Heart left ventricle (tissue), 16 donors: Measurements from ENCODE around the gene GATAD1. TPM values are rescaled to one million over a fixed set of nuclear protein-coding genes. Genes with fewer than 3 reads are reported as not detected.

ENCODE experiments used
- ATAC-seq, 4 donors: fragments of 200-7000 bp; cut with Tn5 transposase; one replicate each; pipeline ENCODE4 v1.9.1; 2020 to 2022; ENCODE audit warnings: moderate library complexity in 4 of 4, mild to moderate bottlenecking in 3 of 4, moderate number of reproducible peaks in 1 of 4
- DNase-seq, 5 donors: peaks; one replicate each; pipeline ENCODE4 v3.0.0-alpha.2; 2020
- H3K27ac ChIP-seq, 12 donors: fragments of 200-600 bp; sonication (generic) in 4 of 12; one replicate each; pipeline versions ENCODE4 v1.5.0 to v1.8.0; 2016 to 2022; ENCODE audit warnings: mild to moderate bottlenecking in 2 of 12
- H3K27me3 ChIP-seq, 9 donors: fragments of 200-600 bp; sonication (generic) in 2 of 9; one replicate each; pipeline versions ENCODE4 v1.5.1 to v1.8.0; 2016 to 2022; ENCODE audit warnings: mild to moderate bottlenecking in 3 of 9
- H3K36me3 ChIP-seq, 9 donors: fragments of 200-600 bp; sonication (generic) in 2 of 9; one replicate each; pipeline versions ENCODE4 v1.5.0 to v1.8.0; 2018 to 2022; ENCODE audit warnings: mild to moderate bottlenecking in 2 of 9
- H3K4me1 ChIP-seq, 12 donors: fragments of 200-600 bp; sonication (generic) in 4 of 12; one replicate each; pipeline versions ENCODE4 v1.5.0 to v1.8.0; 2016 to 2022; ENCODE audit warnings: mild to moderate bottlenecking in 3 of 12
- H3K4me3 ChIP-seq, 12 donors: fragments of 200-600 bp; sonication (generic) in 4 of 12; one replicate each; pipeline versions ENCODE4 v1.5.0 to v1.8.0; 2017 to 2022; ENCODE audit warnings: mild to moderate bottlenecking in 9 of 12, moderate library complexity in 4 of 12
- H3K9me3 ChIP-seq, 12 donors: fragments of 200-600 bp; sonication (generic) in 4 of 12; one replicate each; pipeline versions ENCODE4 v1.5.0 to v1.8.0; 2016 to 2022; ENCODE audit warnings: mild to moderate bottlenecking in 1 of 12
- CTCF ChIP-seq, 12 donors: fragments of 200-600 bp; sonication (generic) in 4 of 12; IDR thresholded peaks; one replicate each; pipeline versions ENCODE4 v1.5.0 to v1.8.0; 2018 to 2022; ENCODE audit warnings: antibody characterized with exemption in 12 of 12, mild to moderate bottlenecking in 5 of 12
- POLR2A ChIP-seq, 2 donors: fragments of 450-650 bp; IDR thresholded peaks; one replicate each; pipeline ENCODE4 v1.6.1; 2017; ENCODE audit warnings: antibody characterized with exemption in 2 of 2, mild to moderate bottlenecking in 2 of 2, moderate library complexity in 2 of 2
- WGBS, 4 donors: extraction: QIAGEN DNeasy Blood & Tissue Kit in 2 of 4; methylation state at CpG; one replicate each; pipeline versions ENCODE4 v1.1.5 to v1.1.7; 2013 to 2018; 5-methylcytosine and 5-hydroxymethylcytosine counted together
- intact Hi-C, 10 donors: fragments of 100-400 bp; cut with DNase I; formaldehyde crosslinking; loops; one replicate each; pipeline versions ENCODE4 v1.11.1 to v1.14.2; 2022
- polyA plus RNA-seq, 2 donors: library from polyadenylated mRNA; stranded (reverse); fragments of 200-250 nt; gene quantifications; one replicate each; pipeline ENCODE4 v1.2.3, GENCODE V29; 2013
- total RNA-seq, 9 donors: library from RNA; depleted of rRNA in 2 of 9; stranded (reverse); fragments of >200 nt in 2 of 9; fragmentation: NEBNext Ultra II Directional in 3 of 9; extraction: Animal tissue kit (Norgen Biotek cat#: 25700) in 3 of 9; gene quantifications; one replicate each; pipeline versions ENCODE4 v1.1.0 to v1.2.4, GENCODE V29; 2016 to 2023
- donor health status: ischemic (EF 13 %, LVEDD 7.1; RV severe dilation, severe dysfunction).
- donor health status: healthy with polysubstance abuse.
- donor health status: DM: no; HTN: yes; CAD: no.
- donor health status: DM: no; HTN: no; CAD: no.
- donor health status: ischemic (EF 25% LVEDD 6.9; RV normal size, moderate dysfunction).
- donor health status: ischemic (EF 25% LVEDD 5.7; RV mildly dilated, moderate dysfunction).
- donor health status: healthy.
- donor health status: DM: yes; HTN: yes; CAD: no.
- donor health status: ischemic (EF 35%, LVEDD 5.7; RV mildly dilated, moderate dysfunction).
- donor health status: nonischemic (EF 11% LVEDD 7.7; RV severe dilation, severe dysfunction).
- donor health status: DM: yes; HTN: yes; CAD: no.
- donor health status: PGD.
- donor health status: ischemic (EF 29% LVEDD 5.4; RV normal size, mild dysfunction).
- donor health status: nonischemic (EF 23%, LVEDD 6.1; RV moderate dilation, normal function).

GATAD1 gene
- total and polyA plus RNA-seq, 11 donors = 8.5 to 20.5 (median 13.8) TPM

GRCh38 chr7:92508946-92509345 is 61.7 kb downstream of the GATAD1 start:
- no peaks in the 10 kb centered on the region for H3K9me3 ChIP-seq
- TF ChIP-seq POLR2A (IDR thresholded peaks at IDR 0.05) (no peak), CTCF (IDR thresholded peaks at IDR 0.05) (no peak)
- DNase-seq (no peak), ATAC-seq (no peak)
- no peak overlapping the region for H3K27ac ChIP-seq
- no peaks in the 10 kb centered on the region for H3K4me1 ChIP-seq
- WGBS, 4 donors = 94 to 98% (median 95%) methylated on average over 5 of the region's 5 CpGs
- peaks cover 0 to 98% (median 57%) of the 10 kb centered on the region in 9 donors for H3K36me3 ChIP-seq
- H3K4me3 ChIP-seq = no peak overlapping the region
- no peaks in the 10 kb centered on the region for H3K27me3 ChIP-seq
- intact Hi-C loops = no loop called here

Other genes starting within 250 kb of the GATAD1 start
- 10 to 100 TPM; 22.1 to 45.0 (median 31.0) TPM for gene KRIT1, start 201.6 kb upstream of the GATAD1 start, total RNA-seq
- gene KRIT1, start 201.6 kb upstream of the GATAD1 start, polyA plus RNA-seq = 10 to 100 TPM; 13.0 to 21.2 TPM
- gene ANKIB1, start 201.5 kb upstream of the GATAD1 start, total RNA-seq = 10 to 100 TPM; 21.2 to 67.9 (median 46.6) TPM
- gene ANKIB1, start 201.5 kb upstream of the GATAD1 start, polyA plus RNA-seq = 10 to 100 TPM in 1 of 2 donors, 1 to 10 TPM in 1; 9.0 to 10.9 TPM
- gene ERVW-1, start 30.5 kb downstream of the GATAD1 start, total RNA-seq = under 1 TPM in 2 of 9 donors, not detected in 7; 0.15 to 0.27 TPM
- gene ERVW-1, start 30.5 kb downstream of the GATAD1 start, polyA plus RNA-seq = not detected
- gene PEX1, start 81.0 kb downstream of the GATAD1 start, total RNA-seq = 10 to 100 TPM; 10.7 to 19.9 (median 15.4) TPM
- gene PEX1, start 81.0 kb downstream of the GATAD1 start, polyA plus RNA-seq = 1 to 10 TPM; 4.8 to 9.8 TPM
- 10 to 100 TPM in 7 of 9 donors, 1 to 10 TPM in 2; 6.5 to 13.7 (median 10.8) TPM for gene RBM48, start 81.3 kb downstream of the GATAD1 start, total RNA-seq
- gene RBM48, start 81.3 kb downstream of the GATAD1 start, polyA plus RNA-seq = 10 to 100 TPM in 1 of 2 donors, 1 to 10 TPM in 1; 6.7 to 10.4 TPM
- 10 to 100 TPM in 6 of 9 donors, 1 to 10 TPM in 3; 7.9 to 14.1 (median 11.0) TPM for gene FAM133B, start 142.9 kb downstream of the GATAD1 start, total RNA-seq
- gene FAM133B, start 142.9 kb downstream of the GATAD1 start, polyA plus RNA-seq = 10 to 100 TPM; 11.0 to 17.4 TPM